ENCODE measurements around the gene IGSF5.
A peak's percentile ranks its signal among the peaks of the same experiment; 100 is the strongest.
"Not testable (repeated sequence)": the region's sequence is repeated elsewhere in the genome, so short reads cannot be mapped to it uniquely, and the experiment has no call there.

Gene IGSF5

GRCh38 chr21:39744883-39745282 is at the start of gene IGSF5:
TSS of gene IGSF5 (plus strand) at chr21:39745183. CDS start at chr21:39745510, 327 bp downstream.
- DNase-seq: not testable (repeated sequence)

GRCh38 chr21:39696196-39696595 is 48.8 kb upstream of the IGSF5 start:
- no peak for DNase-seq

DNA sequence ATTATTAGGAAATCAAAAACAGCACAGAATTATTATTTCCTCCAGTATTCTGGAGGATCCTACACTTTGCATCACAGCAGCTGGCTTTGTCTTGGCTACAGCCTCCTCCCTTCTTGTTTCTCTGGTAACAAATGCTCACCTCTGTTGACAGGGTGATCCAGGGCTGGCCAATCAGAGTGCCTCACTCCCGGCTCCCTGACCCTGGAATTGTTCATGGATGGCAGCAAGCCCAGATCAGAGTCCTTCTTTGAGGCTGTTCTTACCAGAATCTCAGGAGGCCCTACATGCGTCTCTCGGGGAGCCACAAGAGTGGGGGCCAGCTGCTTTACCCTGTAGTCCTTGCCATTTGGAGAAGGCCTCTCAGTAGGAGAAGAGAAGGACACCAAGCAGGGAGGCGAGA is 48.4 kb upstream of the IGSF5 start:
- no peak for DNase-seq

DNA sequence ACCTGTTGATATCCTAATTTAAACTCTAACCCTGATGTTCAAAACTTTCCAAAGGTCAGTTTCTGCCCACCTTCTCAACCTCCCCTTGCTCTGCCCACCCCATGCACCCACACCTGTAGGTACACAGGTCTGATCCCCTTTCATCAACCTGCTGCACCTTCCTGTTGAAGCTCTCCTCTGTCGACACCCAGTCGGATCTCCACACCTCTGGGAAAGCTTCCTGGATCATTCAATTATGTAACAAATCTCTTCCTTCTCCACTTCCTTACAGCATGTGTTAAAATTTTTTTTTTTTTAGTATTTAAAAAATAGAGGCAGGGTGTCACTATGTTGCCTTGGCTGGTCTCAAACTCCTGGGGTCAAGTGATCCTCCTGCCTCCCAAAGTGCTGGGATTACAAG is 44.7 kb upstream of the IGSF5 start:
- no peak for DNase-seq

DNA sequence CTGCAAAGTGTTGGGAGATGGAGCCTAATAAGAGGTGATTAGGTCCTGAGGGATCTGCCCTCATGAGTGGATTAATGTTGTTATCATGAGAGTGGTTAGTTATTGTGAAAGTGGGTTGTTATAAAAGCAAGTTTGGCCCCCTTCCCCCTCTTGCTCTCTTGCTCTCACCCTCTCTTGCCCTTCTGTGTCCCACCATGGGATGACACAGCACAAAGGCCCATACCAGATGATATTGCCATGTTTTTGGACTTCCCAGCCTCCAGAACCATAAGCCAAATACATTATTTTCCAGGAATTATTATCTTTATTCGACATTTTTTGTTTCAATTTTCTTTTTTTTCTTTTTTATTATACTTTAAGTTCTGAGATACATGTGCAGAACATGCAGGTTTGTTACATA is 41.4 kb upstream of the IGSF5 start:
- no peak for DNase-seq

- DNase-seq: no peak
Measured at GRCh38 chr21:39705849-39706248, 39.1 kb upstream of the IGSF5 start.

- no peak for DNase-seq
Measured at GRCh38 chr21:39707316-39707715, 37.7 kb upstream of the IGSF5 start.

DNA sequence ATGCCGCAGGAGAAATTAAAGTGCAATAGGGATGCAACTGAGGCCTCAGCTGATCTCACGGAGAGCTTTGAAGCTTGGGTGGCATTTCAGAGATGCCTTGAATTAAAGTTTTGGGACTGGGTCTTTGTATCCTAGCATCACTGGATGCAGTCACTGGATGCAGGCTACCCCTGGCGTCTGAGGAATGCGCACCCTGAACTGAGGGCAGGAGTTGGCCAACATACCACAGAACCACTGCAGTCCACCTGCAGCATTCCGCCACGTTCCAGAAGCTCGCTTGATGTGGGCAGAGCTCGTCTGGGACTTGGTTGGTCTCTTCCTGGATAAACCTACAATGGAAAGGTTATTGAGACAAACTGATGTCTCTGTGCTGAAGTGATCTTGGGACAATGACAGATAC is 34.1 kb upstream of the IGSF5 start:
- DNase-seq: no peak

GRCh38 chr21:39712273-39712672 is 32.7 kb upstream of the IGSF5 start:
- DNase-seq: no peak

DNA sequence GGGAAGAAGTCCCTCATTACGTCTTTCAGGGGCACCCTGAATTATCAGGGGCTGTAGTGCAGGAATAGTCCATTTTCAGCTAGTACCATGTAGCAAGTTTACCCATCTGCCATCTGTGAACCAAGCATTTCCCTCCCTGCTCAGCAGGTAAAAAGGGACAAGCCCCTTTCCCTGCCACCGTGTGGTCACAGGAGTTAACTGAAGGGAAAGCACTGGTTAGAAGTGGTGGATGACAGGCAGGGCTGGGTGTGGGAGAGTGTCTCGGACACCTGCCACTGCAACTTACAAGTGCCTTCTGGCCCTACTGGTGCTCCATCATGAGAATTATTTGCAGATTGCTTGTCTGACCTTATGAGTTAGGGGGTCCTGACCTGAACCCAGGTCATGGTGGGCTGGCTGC is 32.0 kb upstream of the IGSF5 start:
- DNase-seq: no peak

GRCh38 chr21:39713905-39714304 is 31.1 kb upstream of the IGSF5 start:
- DNase-seq: no peak

- DNase-seq: no peak
Measured at GRCh38 chr21:39714331-39714730, 30.7 kb upstream of the IGSF5 start.

DNA sequence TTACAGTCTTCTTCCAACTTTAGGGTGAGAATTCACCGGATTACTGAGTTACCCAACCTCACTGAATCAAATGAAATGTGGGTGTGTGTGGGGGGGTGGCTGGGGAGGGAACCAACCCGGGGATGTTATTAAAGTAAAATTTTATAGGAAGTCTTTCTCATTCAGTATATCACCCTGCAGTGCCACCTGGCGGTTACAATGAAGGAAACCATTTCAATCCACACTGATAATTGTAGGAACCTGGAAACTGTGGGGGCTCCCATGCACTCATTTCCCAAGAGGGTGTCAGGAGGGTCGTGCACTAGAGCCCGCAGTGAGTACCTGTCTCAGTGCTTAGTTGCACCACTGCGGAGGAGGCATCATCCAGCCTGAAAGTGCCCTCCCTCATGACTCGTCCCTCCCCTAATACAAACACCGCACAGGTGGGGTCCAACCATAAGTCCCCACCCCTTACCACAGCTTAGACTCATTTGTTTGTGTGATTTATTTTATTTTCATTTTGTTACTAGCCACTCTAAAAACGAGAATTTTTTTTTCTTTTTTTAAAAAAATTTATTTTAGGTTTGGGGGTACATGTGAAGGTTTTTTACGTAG is 29.1 kb upstream of the IGSF5 start:
- DNase-seq: peak in 1 of 2 donors; percentile 26

GRCh38 chr21:39720126-39720778 is 24.7 kb upstream of the IGSF5 start:
- DNase-seq: no peak

DNA sequence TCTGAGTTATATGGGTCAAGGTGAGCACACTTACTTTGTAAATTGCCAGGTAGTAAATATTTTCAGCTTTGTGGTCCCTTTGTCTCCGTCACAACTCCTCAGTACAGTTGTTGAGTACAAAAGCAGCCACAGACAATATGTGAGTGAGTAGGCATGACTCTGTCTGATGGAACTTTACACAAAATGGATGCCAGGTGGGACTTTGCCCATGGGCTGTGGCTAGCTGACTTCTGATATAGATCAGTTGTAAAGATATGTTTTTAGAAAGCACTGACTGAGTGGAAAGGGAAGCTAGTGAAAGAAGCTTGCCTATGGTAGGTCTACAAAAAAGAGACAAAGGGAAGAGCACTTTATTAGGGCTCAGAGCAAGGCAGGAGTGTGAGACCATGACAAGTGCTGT is 23.1 kb upstream of the IGSF5 start:
- no peak for DNase-seq

DNA sequence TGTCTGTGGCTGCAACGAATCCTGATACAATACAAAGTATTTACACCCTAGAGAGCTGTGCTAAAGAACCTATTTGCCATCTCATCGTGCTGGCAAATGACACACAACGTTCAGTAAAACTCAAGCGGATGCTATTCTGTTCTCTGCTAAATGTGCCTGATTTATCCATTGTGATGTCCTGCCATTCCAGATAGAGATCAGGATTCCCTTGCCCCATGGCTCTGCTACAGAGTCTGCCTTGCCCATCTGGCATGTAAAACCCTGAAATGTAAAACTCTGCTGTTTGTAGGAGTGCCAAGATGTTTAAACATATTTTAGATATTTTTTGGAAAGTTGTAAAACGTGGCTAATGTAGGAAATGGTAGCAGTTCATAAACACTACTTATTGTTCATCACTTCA is 20.0 kb upstream of the IGSF5 start:
- no peak for DNase-seq

DNA sequence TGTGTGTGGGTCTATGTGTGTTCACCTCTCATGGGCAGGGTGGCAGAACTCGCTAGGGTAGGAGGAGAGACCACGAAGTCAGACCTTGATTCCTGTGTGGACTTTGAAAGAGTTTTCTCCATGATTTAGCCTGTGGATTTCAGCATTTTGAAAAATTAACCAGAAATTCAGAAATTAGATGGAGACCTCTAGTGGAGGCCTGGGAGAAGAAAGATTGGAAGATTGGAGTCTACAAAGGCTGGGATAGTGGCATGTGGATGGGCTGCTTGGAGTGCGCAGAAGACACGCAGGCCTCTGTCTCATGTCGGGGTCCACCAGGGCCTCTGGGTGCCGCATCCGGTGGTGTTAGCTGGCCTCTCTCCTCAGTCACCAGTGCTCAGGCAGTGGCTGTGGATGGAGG is 18.9 kb upstream of the IGSF5 start:
- no peak for DNase-seq

- DNase-seq: no peak
Measured at GRCh38 chr21:39727401-39728120, 17.4 kb upstream of the IGSF5 start.

DNA sequence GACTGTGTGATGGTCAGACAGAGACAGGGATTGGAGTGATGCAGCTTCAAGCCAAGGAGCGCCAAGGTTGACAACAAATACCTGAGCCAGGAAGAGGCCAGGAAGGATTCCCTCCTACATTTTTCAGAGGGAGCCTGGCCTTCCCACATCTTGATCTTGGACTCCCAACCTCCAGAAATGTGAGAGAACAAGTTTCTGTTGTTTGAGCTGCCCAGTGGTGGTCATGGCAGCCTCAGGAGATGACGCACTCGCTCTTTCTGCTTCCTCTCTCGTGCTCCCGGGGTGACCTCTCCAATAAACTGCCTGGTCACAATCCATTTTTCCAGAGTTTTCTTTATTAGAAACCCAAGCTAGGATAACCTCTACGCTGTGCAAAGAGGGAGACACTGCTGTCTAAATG is 16.6 kb upstream of the IGSF5 start:
- no peak for DNase-seq

DNA sequence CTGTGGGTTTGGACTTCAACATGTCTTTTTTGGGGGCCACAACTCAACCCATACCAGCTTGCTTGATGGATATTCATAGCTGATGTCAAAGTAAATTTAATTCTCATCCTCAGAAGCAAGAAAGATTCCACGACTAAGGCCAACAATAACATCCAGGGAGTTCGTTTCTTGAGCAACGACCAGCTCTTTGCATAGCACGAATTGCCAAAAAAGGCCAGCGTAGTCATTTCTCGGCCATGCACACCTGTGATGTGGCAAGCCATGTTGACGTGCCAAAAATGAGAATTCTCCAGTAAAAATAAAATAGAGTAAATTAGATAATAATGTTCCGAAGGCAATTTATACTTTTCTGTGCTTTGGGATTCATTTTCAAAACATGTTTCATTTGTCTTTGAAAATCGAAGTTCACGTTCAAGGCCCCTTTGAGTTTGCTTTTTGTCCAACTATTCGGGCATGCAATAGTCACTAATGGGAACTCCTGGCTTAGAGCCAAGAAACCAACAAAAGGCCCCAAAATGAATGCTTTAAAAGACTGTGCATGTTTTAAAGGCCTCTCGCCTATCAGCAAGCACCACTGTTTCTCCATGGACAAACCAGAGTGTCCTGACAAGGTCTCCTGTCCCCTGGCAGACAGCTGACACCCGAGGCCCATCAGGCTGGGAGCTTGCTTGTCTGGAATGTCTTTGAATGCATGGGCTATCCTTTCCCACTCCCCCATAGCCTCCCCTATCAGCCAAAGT is 14.4 kb upstream of the IGSF5 start:
- DNase-seq: no peak

GRCh38 chr21:39736716-39737115 is 8.3 kb upstream of the IGSF5 start:
- DNase-seq: no peak

GRCh38 chr21:39737376-39738000 is 7.5 kb upstream of the IGSF5 start:
- DNase-seq: no peak

GRCh38 chr21:39738566-39738965 is 6.4 kb upstream of the IGSF5 start:
- no peak for DNase-seq
